Muscle layer of colon (tissue), 2 donors: ENCODE results near the gene MYO5B.
"Not testable (repeated sequence)": the region's sequence is repeated elsewhere in the genome, so short reads cannot be mapped to it uniquely, and the experiment has no call there.

Source experiments
- H3K27ac ChIP-seq: one replicate; pipeline ENCODE4 v1.7.0; 2013; ENCODE audit warnings: low read depth, mild to moderate bottlenecking, low read length, moderate library complexity
- H3K27me3 ChIP-seq, 2 donors: one replicate each; pipeline ENCODE4 v1.7.0; 2013; ENCODE audit warnings: low read length in 2 of 2, mild to moderate bottlenecking in 2 of 2; ENCODE audit not compliant: insufficient read depth in 2 of 2, control insufficient read depth in 1 of 2
- H3K36me3 ChIP-seq: one replicate; pipeline ENCODE4 v1.7.0; 2013; ENCODE audit warnings: mild to moderate bottlenecking, low read length; ENCODE audit not compliant: insufficient read depth
- H3K4me1 ChIP-seq: one replicate; pipeline ENCODE4 v1.7.0; 2013; ENCODE audit warnings: mild to moderate bottlenecking, low read length; ENCODE audit not compliant: insufficient read depth
- H3K4me3 ChIP-seq, 2 donors: one replicate each; pipeline ENCODE4 v1.7.0; 2013; ENCODE audit warnings: low read length in 2 of 2, low read depth in 1 of 2, mild to moderate bottlenecking in 1 of 2, moderate library complexity in 1 of 2
- H3K9ac ChIP-seq: one replicate; pipeline ENCODE4 v1.7.0; 2013; ENCODE audit warnings: low read length
- H3K9me3 ChIP-seq: one replicate; pipeline ENCODE4 v1.7.0; 2013; ENCODE audit warnings: mild to moderate bottlenecking, low read length
- donor health status: abdominal sarcoma.
- donor health status: Adenocarcinoma of cecum.

The MYO5B gene

DNA sequence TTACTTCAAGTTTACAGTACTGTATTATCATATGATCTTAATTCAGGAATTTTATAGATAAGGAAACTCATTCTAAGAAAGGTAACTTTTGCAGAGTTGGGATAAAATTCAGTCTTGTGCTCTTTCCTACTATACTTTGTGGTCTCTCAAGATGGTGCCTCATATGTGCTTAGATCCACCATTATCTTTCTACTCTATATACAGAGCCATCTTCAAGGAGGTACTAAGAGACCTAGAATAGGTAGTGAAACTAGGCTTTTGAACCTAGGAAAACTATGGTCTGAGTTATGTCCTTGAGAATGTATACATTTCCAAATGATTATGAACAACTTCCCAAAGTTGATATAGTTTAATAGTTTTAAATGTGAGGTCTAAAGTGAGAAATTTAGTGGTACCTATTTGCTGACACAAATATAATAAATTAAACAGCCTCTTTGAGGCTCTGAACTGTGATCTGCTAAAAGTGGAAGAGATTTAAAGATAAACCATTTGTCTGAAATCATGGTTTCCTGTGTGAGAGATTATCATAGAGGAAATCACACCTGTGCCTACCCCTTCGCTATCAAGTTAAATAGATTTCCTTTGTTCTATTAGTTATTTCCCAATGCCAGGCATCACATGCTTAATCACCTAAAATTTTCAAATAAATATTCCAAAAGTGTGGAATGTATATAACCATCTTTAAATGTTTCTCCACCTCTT lies 408.8 kb downstream of the MYO5B start:
- Histone ChIP-seq H3K27me3 (no peaks in the 10 kb centered on the region), H3K27ac (no peak overlapping the region), H3K36me3 (peaks cover 46% of the 10 kb centered on the region), H3K9me3 (no peaks in the 10 kb centered on the region), H3K9ac (no peak overlapping the region), H3K4me1 (peaks cover 13% of the 10 kb centered on the region), H3K4me3 (no peak overlapping the region)

DNA sequence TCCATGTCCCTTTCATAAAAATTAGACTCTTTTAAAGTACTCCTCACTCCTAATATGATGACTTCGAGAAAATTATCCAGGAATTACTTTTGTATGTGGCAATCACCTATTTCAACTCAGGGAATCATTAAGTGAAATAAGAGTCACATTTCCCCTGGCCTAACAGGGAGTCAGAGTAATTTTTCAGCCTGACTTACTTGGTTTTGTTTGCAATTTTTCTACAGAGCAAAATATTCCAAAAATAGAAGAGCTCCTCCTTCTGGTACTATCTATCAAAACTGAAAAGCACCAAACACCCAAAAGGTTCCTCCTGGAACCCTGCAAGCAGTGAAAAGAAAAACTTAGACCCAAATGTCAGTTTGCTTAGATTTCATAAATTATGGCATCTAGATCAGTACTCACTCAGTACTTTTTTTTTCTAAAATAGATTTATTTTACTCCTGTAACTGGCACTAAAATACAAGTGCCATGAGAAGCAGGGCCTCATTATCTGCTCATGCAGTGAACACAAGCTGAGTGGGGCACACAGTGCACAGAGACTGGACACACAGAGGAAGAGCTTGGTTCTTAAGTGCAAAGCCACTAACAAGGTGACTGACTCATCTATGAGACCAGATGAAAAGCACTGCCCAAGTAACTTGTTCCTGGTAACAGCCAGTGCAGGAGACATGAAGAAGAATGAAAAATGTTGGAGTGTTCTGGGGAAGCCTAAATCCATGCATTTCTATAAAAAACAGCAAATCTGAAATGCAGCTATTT lies 410.3 kb downstream of the MYO5B start:
- H3K9ac ChIP-seq, result no peak overlapping the region
- peaks cover 13% of the 10 kb centered on the region for H3K4me1 ChIP-seq
- no peak overlapping the region for H3K4me3 ChIP-seq
- H3K9me3 ChIP-seq, result no peaks in the 10 kb centered on the region
- no peaks in the 10 kb centered on the region for H3K27me3 ChIP-seq
- H3K36me3 ChIP-seq, result peaks cover 42% of the 10 kb centered on the region
- H3K27ac ChIP-seq, result no peak overlapping the region

DNA sequence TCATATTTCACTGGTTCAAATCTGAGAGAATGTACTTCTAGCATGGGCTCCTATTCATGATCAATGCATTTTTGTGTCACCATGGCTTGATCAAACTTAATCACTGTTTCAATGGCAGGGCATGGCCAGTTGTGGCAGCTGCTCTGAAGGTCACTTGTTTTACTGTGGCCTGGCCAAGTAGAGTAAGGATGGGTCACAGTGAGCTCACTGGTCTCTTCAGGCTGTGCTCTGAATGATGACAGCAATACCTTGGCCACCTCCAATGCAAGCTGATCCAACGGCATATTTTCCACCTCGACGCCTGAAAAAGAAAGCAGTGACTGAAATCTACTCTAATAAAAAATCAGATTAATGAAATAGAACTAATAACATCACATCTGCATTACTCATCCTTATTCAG lies 411.3 kb downstream of the MYO5B start:
- not testable (repeated sequence) for H3K4me3 ChIP-seq, H3K27ac ChIP-seq, H3K27me3 ChIP-seq, H3K9me3 ChIP-seq, H3K9ac ChIP-seq, H3K4me1 ChIP-seq
- peaks cover 48% of the 10 kb centered on the region for H3K36me3 ChIP-seq

- Histone ChIP-seq H3K36me3 (peaks cover 31% of the 10 kb centered on the region), H3K9ac (no peak overlapping the region)
These were observed 416.0 kb downstream of the MYO5B start for GRCh38 chr18:49778826-49779465.

More at GRCh38 chr18:49778826-49779465, 416.0 kb downstream of the MYO5B start:
- Histone ChIP-seq H3K9me3 (no peaks in the 10 kb centered on the region), H3K4me3 (no peak overlapping the region), H3K4me1 (no peaks in the 10 kb centered on the region), H3K27ac (no peak overlapping the region), H3K27me3 (no peaks in the 10 kb centered on the region)
